Forelimb muscle (tissue), 1 donor: Measurements from ENCODE around the gene RAB1B. TPM values are rescaled to one million over a fixed set of nuclear protein-coding genes. Genes with fewer than 3 reads are reported as not detected.

ENCODE experiments used
- DNase-seq: peaks from one replicate; pipeline ENCODE4 v3.0.0-alpha.2; 2013; ENCODE audit warnings: low read depth
- polyA plus RNA-seq: library from polyadenylated mRNA; unstranded; fragments of 120-200 nt; gene quantifications from one replicate; pipeline ENCODE4 v1.2.1, GENCODE V29; 2013; ENCODE audit not compliant: insufficient read length

The RAB1B gene
- 89.7 TPM for polyA plus RNA-seq

DNA sequence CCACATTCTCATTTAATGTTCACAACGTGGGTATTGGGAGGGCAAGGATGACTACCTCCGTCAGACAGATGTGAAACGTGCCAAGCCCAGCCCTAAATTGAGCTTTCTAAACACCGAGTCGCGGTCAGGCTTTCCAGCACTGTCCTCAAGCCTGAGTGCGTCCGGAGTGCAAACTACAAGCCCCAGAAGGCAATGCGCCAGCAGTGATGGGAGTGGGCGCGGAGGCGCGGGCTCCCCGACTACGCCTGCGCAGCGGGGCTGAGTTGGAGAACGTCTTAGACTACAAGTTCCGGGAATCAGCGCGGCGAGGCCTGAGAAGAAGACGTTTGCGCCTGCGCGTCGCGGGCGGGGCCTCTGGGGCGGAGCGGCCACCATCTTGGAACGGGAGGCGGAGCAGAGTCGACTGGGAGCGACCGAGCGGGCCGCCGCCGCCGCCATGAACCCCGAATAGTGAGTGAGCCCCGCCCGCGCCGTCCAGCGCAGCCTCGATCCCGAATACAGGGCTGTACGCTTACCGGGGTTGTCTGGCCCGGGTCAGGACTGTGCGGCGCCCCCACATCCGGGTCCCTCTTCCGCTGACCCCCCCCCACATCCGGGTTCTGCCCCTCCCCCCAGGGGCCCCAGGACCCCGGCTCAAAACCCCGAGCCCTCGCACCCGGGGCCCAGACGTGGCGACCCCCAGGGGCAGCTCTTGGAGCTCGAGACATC lies at the start of gene RAB1B:
Gene RAB1B (plus strand): TSS at position 396 of the 708 bp plus-strand sequence. CDS start 41 bp downstream, at position 437.
- DNase-seq, result peak; percentile 99

DNA sequence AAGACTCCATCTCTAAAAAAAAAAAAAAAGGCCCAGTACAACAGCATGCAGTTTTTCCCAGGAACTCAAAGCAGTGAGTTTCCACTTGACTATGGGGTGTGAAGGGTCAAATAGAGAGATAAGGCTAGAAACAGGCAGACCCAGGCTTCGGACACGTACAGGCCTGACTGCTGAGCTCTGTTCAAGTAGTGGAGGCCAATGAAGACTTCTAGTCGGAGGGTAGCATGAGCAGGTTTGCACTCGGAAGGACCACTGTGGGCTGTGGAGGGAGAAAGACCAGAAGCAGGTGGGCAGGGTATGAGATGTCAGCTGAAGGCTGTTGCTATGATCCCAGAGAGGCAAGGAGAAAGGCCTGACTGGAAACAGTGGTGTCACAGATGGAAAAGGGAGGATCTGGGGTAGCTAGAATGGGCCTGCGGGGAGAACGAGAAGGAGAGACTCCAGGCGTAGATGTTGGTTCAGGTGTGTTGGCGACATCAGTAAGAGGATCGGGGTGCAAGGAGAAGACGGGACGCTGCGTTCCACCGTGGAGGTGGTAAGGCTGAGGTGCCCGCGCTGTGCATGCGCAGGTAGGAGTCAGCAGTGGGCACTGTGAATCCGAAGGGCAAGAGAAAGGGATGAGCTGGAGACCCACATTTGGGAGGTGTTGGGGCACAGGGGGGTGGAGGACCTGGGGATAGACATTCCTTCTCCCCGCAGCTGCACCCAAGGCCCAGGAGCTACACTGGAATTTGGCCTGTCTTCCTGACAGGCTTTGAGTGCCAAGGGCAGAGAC lies 49.4 kb upstream of the RAB1B start:
- DNase-seq, result no peak

DNA sequence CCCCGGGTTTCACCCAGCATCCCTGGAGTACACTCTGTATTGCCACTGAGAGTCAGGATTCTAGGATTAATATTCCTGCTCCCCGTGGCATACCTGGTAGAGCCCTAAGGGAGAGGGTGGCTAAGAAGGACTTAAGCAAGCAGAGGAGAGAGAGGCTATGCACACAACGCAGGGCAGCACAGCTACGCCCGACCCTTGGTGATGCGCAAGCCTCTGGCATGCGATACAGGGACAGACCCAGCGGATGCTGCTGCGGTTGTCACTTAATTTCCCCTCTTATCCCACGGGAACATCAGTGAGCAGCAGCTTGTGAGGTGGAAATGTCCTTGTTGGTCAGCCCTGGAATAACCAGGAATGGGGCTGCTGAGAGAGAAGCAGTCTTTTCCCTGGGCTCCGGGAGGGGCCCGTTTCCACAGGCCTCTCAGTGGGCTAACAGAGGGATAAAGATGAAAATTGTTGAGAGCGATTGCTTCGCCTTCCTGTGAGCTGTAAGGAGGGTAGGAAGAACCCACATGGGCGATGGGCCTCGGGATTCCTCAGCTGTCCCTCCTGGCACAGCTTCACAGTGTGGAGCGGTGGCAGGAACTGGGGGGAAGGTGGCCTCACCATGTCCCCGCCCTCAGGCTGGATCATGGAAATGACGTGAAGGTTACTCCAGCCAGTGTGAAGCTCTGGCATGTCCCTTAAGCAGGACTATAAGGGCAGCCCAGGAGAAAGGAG lies 48.4 kb upstream of the RAB1B start:
- DNase-seq, result no peak

DNA sequence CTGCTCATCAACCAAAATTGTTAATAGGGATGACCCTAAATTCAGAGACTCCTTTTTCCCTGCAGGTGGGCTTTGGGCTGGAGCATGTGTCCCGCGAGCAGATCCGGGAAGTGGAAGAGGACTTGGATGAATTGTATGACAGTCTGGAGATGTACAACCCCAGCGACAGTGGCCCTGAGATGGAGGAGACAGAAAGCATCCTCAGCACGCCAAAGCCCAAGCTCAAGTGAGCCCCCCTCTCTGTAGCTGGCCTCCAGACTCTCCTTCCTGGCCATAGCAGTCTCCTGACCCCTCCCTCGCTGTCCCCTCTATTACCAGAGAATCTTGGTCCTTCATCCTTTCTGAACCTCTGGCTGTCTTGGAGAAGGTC lies 47.9 kb upstream of the RAB1B start:
- no peak for DNase-seq

GRCh38 chr11:66221012-66221411 lies 47.4 kb upstream of the RAB1B start:
- DNase-seq, result no peak

- DNase-seq, result no peak
Measured at GRCh38 chr11:66221726-66222236, 46.7 kb upstream of the RAB1B start.

DNA sequence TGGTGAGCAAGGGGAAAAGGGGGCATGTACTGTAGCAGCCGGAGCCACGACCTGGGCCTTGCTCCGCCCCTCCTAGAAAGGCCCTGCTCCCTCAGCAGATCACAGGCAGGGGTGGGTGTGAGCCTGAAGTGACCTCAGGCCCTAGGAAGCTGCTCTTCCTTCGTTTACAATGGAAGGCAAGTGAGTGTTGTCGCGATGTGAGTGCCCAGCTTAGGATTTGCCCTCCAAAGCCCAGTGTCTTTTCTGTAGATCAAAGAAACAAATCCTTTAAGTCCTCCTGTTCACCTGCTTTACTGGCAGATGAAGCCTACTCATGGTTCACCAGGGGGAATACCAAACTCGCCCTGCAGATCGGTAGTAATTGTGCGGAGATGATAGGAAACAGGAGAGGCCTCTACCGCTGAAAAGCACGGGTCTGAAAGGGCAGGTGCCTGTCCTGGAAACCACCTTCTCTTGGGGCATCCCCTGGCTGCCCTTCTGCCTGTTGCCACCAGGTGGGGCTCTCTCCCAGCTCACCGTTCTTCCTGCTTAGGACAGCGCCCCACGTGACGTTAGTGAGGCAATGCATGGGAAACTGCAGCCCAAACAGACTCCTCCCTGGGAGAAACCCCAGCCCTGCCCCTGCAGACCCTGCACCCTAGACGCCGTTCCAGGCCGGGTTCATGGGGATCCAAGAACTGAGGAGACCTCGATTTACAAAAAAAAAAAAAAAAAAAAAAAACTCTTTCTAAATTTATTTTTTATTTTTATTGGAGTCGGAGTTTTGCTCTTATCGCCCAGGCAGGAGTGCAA lies 45.9 kb upstream of the RAB1B start:
- DNase-seq, result peak; percentile 67

- no peak for DNase-seq
Measured at GRCh38 chr11:66224226-66224855, 44.1 kb upstream of the RAB1B start.

DNA sequence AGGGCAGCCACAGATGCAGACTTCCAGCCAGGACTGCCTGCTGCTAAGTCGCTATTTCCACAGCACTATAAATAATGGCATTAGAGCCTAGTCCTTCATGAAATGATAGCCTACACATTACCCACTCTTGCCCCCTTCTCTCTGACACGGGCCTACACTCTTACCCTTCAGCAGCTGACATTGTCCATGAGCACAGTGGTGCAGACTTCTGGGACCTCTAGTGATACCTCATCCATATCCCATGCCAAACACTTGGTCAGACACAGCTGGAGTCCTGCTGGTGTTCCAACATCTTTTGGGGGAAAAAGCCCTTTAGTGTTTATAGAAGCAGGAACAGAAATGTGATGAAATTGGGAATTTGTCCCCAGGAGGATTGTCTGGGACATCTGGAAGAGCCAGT lies 43.4 kb upstream of the RAB1B start:
- no peak for DNase-seq

GRCh38 chr11:66226101-66226500 lies 42.3 kb upstream of the RAB1B start:
- DNase-seq, result no peak

DNA sequence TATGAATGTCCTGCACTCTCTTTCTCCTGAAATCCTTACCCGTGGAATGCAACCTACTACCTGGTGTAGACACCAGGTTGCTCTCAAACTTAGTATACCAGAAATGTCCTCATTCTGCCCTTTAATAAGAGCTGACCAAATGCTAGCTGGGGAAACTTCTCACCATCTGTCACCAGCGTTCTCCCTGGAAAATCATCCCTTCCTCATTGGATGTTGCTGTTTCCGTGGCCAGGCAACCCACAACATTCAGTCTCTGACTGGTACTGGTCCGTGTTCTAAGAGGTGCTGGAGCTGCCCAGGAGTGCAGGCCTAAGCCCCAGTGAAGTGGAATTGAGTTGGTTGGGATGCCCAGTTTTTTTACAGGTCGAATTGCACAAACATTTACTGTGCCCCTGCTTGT lies 40.7 kb upstream of the RAB1B start:
- DNase-seq, result no peak

- no peak for DNase-seq
Measured at GRCh38 chr11:66228521-66228920, 39.9 kb upstream of the RAB1B start.

DNA sequence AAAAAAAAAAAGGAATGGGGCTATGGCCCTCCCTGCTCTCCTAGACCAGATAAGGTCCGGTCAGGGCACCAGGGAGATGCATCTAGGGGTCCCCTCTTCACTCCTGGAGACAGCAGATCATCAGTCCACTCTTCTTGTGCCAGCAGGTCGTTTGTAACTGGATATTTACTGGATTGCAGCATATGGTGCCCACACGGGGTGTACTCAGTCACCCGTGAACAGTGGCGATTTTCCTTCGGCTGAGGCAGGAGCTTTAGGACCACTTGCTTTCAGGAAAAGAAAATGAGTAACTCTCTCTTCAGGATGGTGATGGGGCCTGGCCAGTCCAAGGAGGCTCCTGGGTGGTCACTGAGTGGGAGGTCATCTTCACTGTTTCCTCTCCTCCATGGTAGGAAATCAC lies 38.3 kb upstream of the RAB1B start:
- DNase-seq, result no peak

- no peak for DNase-seq
Measured at GRCh38 chr11:66230978-66231377, 37.5 kb upstream of the RAB1B start.

DNA sequence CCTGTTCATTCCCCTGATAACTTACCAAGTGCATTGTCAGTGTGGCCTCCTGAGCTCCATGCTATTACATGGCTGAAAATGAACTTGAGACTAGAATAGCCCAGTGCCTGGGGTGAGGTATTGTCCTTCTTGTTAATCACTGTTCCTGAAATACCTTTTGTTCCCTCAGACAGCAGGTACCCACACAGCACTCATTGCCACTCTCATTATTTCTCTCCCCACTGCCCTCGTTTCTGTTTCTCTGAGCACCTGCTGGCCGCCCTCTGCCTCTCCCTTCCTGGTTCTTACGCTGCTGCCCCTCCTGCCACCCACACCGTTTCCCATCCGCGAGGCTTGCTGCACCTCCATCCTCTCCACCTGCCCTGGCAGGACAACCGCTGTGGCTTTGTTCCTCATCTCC lies 36.9 kb upstream of the RAB1B start:
- DNase-seq, result no peak

- DNase-seq, result no peak
Measured at GRCh38 chr11:66232769-66233168, 35.7 kb upstream of the RAB1B start.

DNA sequence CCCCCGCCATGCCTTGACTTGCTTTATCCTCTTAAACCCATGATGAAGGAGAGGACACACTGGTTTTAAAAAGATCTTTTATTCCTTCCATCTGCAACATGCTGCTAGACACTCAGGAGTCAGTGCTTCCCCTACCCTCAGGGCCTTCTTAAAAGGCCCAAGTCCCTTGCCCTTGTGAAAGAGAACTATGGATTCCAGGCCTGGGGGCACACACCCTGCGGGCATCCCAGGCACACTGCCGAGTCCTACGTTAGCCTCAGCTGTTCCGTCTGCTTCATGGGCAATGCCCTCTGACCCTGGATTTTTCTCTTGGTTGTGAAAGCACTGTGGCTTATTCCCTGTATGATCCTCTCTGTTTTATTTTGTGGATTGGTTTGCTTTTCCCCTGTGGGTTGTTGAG lies 35.1 kb upstream of the RAB1B start:
- no peak for DNase-seq

GRCh38 chr11:66235141-66235540 lies 33.3 kb upstream of the RAB1B start:
- DNase-seq, result no peak

GRCh38 chr11:66237867-66238266 lies 30.6 kb upstream of the RAB1B start:
- no peak for DNase-seq

DNA sequence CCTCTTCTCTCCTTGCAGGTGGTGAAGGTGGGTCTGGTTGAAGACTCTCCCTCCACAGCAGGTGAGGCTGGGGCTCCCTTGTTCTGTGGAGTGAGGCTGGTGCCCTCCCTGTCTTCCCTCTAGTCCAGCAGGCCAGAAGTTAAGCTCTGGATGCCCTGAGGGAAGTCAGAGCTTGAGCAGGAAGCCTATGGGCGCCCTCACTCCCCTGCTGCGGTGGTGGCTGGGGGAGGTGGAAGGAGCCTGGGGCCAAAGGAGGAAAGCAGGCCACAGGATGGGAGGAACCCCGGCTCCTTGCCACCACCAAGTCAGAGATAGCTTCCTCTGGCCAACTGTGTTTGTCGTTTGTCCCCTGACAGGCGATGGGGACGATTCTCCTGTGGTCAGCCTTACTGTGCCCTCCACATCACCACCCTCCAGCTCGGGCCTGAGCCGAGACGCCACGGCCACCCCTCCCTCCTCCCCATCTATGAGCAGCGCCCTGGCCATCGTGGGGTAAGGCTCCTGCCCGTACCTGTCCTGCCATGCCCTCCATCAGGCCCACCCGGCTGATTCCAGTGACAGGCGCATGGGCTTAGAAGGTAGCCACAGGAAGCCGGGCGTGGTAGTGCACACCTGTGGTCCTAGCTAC lies 29.5 kb upstream of the RAB1B start:
- no peak for DNase-seq

DNA sequence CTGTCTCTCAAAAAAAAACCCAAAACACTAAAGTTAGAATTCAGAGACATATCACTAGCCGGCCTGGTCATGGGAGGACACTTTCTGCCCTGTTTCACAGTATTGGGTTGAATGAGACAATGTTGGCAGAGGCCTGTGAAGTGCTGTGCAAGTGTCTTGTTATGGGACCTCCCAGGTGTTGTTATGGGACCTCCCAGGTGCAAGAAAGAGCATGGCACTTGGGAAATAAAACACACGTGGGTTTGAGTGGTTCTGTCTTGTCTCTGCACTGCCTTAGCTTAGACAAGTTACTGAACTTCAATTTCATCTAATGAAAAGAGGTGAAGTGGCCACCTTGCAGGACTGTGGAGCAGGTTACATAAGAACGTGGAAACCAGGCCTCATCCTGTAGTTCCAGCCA lies 28.9 kb upstream of the RAB1B start:
- DNase-seq, result no peak
